CD4-positive, alpha-beta T cell treated with Interferon alpha-2 for 1 hour (primary cell): ENCODE results near the gene AURKB.
"Not testable (repeated sequence)": the region's sequence is repeated elsewhere in the genome, so short reads cannot be mapped to it uniquely, and the experiment has no call there.

Experiments
- DNase-seq, 2 donors: peaks; one replicate each; pipeline ENCODE4 v3.0.0-alpha.2; 2020 to 2022

The AURKB gene

DNA sequence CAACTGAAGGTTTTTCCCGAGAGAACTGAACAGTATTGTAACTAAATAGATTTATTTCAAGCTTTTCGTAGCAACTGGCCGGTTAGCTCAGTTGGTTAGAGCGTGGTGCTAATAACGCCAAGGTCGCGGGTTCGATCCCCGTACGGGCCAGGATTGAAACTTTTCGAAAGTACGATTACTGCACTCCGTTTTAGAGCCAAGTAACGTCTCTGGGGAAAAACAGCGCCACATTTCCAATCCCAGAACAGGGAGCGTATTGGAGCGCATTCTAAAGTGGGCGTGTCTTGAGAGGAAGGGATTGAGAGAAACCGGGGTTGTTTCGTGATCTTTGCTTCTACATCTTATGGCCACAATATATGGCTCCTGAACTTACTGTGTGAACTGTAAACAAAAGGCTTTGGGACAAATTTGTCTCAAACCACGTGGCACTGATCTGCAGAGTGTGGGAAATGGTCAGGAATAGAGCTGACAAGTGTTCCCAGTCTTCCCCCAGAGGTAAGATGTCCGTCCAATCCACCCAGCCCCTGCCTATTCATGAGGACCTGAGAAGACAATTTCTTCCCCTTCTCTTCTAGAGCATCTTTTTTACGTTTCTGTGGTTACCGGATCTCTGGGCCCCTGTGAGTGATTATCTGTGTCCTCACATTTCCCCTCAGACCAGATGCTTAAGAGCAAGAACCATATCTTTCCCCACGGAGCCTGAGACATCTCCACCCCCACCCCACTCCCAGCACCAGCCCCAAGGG is 22.7 kb downstream of the AURKB start:
- peak; percentile 86 to 93 for DNase-seq

DNA sequence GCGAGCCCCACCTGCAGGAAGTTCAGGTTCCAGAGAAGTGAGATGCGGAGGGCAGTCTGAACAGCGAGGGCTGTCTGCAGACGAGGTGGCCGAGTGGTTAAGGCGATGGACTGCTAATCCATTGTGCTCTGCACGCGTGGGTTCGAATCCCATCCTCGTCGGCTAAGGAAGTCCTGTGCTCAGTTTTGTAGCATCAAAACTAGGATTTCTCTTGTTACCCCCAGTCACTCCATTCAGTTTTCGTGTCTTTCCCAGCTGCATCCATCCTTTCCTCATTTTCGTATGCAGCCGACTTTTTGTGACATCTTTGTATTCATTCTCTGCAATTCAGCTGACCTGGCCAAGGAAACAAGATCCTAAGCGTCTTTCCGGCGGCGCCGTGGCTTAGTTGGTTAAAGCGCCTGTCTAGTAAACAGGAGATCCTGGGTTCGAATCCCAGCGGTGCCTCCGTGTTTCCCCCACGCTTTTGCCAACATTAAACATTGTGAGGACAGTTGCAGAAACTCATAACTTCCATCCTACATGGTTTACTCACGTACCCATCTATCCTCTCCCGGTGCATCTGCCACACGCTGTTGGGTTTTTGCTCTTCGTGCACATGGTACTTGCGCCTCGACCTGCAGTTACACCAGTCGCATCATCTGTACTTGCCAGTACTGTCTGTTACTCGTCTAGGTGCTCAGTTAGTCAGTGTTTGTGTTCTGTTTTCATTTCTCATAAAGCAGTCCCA is 23.4 kb downstream of the AURKB start:
- peak; percentile 93 to 94 for DNase-seq

DNA sequence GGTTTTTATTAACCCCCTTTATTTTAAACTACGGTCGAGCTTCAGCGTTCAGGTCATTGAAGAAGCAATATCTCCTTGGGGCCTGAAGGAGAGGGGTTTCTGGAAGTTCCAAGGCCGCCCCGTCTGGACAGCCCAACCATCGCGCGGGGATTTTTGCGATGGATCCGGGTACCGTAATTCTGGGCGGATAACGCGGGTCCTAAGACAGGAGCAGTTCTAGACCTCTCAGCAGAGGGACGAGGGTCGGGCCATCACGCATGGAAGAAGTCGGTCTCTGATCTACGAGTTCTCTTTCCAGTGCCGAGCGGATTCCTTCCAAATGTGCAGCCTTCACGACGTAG is 24.0 kb downstream of the AURKB start:
- no peak for DNase-seq

DNA sequence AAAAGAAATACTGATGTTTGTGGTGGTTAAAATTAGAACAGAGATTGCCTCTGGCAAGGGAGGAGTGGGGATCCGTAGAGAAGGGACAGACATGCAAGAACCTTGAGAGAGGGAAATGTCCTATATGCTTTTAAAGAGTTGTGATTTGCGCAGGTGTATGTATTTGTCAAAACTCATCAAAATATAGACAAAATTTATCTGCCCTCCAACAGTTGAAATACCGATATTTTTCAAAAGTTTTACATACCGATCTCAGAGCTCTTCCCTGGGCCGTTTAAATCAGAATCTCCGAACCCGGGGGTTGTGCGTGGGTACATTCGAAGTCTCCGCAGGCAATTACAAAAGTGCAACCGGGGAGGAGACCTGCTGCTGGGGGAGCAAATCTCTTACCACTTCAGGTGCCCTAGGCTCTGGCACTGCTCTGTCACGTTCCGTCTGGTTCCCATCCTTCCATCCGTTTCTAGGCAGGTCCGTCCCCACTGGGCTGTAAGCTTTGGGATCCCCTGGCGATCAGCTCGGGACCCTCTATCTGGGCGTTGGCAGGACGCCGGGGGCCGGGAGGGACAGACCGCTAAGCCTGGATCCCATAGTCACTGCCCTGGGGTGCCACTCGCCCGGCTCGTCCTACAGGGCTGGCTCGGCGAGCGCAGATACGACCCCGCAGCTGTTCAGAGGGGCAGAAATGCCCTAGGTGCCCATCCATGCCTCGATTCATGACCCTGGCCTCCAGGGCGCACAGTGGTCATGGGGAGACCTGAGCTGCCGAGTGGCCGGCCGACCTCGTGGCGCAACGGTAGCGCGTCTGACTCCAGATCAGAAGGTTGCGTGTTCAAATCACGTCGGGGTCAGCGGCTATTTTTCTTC is 24.6 kb downstream of the AURKB start:
- DNase-seq = peak; percentile 89 to 94

DNA sequence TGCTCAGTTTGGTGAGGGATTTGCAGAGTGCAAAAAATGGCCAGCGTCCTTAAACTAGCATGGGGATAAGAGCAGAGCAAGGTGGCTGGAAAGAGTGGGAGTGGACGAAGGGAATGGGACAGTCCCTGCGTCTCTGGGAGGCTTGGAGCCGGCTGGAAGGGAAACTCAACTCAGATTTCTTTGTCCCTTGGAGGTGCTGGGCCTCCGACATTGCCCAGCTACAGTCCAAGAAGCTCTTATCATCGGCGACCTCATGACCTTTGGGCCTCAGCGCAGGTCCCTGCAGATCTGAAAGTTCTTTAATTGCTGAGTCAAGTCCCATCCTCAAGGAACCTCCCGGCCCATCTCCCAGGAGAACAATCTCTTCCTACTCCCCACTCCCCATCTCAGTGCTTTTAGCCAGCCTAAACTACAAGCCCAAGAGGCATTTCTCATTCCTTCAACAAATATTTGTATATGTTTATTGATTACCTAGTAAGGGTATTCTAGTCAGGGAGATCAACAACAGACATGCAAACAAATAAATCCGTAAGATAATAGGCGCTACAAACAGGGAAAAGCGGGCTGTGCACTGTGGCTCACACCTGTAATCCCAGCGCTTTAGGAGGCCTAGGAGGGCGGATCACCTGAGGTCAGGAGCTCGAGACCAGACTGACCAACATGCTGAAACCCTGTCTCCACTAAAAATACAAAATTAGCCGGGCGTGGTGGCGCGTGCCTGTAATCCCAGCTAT is 33.2 kb downstream of the AURKB start:
- no peak for DNase-seq

DNA sequence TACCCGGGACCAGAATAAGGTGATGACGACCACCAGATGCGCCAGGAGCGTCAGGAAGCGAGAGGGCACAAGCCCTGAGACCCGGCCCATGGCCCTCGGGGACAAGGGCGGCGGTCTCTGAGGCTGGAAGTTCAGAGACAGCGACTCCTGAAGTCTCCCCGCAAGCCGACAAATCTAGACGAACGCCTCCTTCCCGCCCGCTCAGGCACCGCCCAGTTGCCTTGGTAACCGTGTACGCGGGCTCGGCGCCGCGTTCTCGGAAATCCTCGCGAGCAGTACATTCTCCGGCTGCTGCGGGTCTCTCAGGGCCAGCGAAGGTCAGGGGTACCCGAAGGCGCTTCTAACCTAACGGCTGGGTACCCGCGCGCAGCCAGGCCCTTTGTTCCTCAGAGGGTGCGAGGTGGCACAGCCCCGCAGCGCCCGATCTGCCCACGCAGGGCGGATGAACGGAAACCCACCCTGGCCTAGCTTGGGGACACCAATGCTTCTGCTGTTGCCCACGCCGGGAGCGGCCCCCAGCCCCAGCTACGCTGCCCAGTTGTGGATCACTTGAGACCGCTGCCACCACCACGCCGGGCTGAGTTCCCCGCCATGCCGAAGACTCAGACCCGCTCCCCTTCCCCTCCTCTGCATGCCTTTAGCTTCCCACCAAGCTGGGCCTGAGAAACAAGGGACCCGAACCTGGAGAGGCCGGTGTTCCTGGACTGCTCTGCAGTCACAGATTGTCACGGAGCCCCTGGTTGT is 34.0 kb downstream of the AURKB start, which contains the start of gene TMEM107:
TSS of gene TMEM107 (minus strand) at position 184 of the 744 bp plus-strand sequence. CDS start at position 90, 94 bp downstream.
- peak; percentile 88 to 92 for DNase-seq

DNA sequence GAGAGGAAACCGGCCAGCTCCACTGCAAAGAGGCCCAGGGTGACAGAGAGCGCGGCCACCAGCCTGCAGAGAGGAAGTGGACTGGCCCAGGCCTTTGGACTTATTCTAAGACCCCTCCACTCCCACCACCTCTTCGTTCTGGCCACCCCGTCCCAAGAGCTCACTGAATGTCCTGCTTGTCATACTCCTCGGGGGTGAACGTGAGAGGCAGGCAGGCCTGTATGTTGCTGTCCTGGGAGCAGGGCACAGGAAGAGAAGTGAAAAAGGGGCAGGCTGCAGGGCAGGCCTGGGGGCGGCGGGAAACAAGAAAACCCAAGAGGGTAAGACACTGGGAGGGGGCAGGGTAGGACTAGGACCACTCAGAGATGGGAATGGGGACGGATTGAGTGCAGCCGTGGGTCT is 34.6 kb downstream of the AURKB start:
- no peak for DNase-seq

DNA sequence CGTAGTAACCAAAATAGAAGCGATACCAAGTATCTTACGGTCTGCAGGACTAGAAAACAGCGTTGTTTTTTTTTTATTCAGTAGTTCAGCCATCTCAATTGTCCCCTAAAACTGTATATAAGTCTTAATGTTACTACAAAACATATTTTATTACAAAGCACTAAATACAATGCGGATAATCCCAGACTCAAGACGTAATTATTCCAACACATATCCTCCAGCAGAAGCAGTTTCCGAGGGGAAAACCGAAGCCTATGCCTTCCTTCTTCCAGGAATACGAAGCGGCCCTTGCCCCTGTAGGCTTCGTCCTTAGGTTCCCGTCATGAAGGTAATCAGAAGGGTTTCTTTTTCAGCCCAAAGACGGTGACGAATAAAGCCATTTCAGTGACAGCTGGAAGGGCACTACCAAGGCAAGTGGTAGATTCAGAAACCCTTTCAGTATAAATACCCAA is 36.5 kb downstream of the AURKB start:
- DNase-seq = peak in 1 of 2 donors; percentile 15

DNA sequence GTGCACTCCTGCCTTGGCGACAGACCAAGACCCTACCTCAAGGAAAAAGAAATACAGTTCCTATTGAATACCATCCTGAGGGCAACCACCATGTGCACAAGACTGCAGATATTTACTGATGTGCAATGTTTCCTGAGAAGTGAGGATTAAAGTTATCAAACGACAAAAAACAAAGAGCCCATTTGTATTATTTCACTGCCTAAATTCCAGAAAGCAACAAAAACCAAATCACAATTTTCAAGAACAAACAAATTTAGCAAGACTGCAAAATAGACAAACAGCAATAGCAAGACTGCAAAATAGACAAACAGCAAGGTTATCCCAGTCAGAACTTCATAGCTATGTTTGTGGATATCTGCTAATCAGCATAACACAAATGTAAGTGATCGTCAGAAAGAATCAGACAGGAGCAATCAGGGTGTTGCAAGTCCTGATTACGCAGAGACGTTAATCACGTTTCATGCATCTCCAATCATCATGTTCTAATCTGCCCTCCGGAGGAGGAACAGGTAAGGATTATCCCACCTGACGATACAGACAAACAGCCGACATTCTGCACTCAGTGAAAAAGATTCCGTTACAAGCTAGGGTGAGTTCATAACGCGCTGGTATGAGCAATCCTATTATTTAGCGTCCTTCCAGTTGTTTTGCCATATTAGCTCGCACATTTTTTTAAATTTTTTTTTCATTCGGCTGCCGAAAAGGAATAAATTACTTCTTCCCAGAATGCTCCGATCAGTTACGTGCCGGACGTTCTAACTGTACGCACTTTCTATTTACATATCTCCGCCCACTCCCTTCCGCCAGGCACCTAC is 37.1 kb downstream of the AURKB start:
- peak; percentile 91 to 93 for DNase-seq

DNA sequence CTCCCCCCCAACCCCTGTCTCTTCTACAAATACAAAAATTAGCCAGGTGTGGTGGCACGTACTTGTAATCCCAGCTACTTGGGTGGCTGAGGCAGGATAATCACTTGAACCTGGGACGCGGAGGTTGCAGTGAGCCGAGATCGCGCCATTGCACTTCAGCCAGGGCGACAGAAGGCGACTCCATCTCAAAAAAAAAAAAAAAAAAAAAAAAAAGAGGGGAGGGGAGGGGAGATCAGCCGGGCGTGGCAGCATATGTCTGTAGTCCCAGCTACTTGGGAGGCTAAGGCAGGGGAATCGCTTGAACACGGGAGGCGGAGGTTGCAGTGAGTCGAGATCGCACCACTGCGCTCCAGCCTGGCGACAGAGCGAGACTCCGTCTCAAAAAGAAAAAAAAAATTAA is 40.2 kb downstream of the AURKB start:
- DNase-seq = not testable (repeated sequence)

DNA sequence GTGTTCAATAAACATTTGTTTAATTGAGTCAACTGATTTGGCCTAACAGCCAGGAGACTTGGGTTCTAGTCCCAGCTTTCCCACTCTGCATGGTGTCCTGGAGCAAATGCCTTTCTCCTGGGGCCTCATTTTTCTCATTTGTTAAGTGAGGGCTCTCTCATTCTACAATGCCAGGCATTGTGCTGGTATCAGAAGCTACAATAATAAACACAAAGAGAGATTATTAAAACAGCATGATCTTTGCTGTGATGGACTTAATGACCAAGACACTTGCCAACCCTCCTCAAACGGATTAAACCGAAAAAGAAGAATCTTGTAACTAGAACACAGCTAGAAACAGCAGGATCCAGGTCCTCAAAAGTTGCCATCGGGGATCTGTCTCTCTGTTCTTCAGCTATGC is 42.8 kb downstream of the AURKB start:
- DNase-seq = no peak

DNA sequence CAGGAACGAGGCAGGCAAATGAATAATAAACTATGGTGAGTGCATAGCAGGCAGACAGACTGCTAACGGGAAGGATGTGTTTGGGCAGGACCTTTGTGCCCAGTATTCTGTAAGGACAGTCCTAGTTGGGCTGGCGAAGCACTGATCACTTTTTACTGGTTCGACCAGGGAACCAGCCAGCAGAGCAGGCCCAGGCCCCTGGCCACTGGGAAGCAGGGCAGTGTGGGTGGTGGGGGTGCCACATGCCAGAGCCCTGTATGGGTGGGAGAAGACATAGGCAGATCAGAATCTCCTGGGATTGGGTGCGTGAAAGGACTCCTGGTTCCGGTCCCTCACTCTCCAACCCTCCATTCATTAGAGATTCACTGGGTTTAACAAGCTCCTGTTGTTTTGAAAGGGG is 43.6 kb downstream of the AURKB start:
- no peak for DNase-seq

DNA sequence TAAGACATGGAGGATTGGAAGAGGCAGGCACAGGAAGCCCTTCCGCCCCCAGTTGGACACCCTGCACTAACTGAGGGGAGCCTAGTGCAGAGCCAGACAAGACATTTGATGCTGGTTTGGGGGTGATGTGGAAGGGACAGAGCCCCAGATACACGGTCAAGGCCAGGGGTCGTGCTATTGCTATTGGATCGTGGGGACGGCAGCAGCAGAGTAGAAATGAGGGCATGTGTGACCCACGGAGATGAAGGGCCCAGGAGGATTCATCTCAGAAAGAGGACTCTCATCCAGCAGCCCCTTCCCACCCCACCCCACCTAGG is 45.6 kb downstream of the AURKB start:
- DNase-seq = no peak

DNA sequence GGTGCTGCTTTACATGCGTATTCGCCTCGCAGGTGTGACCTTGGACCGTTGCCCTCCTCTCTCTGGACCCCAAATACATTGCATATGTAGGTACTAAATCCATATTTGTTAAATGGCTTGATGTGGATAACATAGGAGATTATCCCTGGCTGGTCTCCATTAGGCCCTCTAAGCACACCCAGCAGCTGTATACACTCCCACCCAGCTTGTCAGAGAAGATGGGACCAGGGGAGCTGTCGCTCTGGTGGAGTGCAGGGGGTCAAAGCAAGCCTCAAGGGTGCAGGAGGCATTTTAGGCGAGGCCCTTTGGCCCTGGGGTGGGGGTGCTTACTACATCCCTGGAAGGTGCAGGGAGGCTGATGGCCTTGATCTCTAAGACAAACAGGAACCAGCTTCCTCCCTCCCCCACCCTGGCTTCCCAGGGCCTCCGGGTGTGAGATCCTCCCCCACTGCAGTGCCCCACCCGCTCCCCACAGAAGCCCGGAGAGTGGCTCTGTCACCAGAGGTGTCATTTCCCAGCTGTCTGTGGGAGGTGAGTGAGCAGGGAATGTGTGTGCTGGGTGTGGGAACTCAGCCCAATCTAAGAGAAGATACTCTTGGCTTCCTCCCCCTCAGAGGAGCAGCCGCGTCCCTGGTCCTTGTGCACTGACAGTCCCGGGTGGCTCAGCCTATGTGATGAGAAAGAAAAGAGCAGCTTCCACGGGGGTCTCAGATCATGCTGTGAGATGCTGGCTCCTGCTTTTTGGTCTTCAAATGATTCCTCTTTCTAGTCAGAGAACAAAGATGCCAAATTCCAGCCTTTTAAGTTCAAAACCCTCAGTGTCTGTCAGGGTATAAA is 46.2 kb downstream of the AURKB start:
- peak; percentile 80 to 86 for DNase-seq

DNA sequence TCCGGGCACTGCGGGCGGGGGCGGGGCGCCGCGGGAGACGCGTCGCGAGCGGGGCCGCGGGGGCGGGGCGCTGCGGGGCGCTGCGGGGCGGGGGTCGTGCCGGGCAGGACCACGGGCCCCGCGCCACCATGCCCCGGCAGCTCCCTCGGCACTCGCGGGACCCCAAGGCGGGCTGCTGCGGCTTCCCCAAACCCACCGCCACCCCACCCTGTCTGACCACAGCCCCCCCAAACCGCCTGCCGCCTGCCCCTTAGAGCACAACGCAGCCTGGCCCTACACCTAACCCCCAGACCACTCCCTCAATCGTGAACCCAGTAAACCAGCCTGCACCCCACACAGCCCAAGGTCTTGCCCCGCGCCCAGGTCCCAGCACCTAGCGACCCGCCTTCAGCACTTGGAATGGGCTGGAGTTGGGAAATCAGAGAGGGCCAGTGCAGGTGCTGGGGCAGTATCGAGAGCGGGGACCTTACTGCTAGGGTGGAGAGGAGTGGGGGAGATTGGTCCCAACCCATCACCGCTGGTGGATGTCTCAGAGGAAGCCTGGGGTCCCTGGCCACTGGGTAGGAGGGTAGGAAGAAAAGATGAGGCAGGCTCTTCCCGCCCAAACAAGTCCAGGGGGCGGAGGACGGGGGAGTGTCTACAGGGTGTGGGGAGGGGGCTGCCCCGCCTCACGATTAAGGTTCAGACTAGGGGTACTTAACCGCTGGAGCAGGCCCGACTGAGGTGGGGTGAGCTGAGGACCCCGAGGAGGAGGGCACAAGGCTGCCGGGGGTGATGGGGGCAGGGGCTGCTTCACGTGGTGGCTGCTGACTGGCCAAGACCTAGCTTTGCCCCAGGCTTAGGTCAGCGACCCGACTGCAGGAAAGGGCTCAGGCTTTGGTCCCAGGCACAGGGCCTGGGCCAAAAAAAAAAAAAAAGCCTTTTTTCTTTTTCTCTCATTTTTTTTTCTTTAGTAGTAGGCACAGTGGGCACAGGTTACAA is 47.1 kb downstream of the AURKB start:
- peak in 1 of 2 donors; percentile 32 for DNase-seq

DNA sequence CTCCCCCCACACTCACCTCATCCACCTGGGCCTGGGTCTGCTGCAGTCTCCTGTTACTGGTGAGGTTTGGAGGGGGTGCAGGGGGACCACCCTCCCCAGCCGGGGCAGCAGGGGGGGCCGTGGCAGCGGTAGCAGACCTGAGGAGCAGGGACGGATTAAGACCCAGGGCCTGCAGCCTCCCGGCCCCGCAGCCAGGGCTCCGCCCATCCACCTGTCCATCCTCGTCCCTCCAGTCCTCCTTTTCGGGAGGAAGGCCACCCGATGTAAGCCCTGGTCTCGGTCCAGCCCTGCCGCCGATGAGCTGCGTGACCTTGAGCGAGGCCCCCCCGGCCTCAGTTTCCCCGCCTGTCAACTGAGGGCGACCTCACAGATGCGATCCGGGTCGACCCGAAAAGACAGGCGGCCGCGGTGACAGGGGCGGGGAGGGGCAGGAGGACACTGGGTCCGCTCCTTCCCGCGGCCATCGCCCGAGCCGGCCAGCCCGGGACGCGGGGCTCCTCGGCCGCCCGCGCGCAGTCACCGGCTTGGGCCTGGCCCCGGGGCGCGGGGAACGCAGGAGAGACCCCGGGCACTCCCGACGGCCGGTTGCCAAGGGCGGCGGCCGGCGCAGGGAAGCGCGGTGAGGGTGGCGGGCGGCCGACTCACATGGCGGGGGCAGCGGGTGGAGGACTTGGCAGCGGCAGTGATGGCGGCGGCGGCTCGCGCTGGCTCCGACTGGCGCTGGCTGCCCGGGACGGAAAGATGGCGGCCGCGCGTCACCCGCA is 48.0 kb downstream of the AURKB start, which contains the start of gene VAMP2:
TSS of gene VAMP2 (minus strand) at position 716 of the 764 bp plus-strand sequence. CDS start at position 647, 69 bp downstream.
- peak; percentile 82 to 88 for DNase-seq

DNA sequence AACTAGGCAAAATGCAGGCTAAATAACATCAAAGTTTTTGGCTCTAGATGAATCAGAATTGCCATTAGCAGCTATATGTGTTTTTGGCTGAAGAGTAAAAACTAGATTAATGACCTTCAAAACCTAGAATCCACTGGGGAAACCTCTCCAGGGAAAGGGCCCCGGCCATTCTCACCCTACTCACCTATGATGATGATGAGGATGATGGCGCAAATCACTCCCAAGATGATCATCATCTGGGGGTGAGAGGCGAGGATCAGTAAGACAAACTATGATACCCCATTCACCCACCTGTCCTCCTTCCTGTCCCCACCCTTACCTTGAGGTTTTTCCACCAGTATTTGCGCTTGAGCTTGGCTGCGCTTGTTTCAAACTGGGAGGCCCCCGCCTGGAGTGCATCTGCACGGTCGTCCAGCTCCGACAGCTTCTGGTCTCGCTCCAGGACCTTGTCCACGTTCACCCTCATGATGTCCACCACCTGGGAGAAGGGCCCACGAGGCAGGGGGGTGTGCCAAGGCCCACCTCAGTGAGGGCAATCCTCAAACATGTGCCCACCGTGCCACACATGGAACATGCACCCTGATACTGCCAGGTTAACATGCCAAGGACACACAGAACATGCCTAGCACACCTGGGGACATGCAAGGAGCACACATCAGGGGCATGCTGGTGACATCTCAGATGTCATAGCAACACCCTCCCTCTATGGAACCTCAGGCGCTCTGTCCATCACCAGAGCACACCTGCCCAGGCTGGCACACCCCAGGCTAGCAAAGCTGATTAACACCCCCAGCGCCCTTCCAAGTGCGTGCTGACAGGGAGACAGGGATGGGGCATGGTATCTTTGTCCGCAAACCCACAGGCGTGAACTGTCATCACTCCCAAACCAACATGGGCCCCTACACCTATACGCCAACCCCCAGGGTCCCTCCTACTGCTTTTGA is 48.8 kb downstream of the AURKB start:
- peak in 1 of 2 donors; percentile 40 for DNase-seq
